ENCODE results near the gene STAU1.

STAU1 gene

DNA sequence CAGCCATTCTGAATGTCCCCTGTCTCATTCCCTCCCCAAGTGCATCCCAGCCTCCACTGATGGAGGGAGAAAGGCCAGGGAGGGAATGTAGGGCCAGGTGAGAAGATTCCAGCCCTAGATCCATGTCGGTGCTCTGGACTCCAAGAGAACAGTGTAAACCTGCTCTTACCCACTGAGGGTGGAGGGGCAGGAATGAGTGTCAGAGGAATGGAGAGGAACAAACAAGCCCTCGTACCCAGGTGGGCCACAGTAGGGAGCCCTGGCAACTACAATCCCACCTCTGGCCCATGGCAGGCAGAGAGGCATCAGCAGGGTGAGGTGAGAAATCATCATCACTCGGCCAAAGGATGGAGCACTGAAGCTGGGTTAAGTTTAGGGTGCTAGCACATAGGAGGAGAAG, 54.6 kb downstream of the STAU1 start:
- TF ChIP-seq CTCF (IDR thresholded peaks at IDR 0.05; ENCODE audit: borderline replicate concordance, control extremely low read depth, extremely low read depth, insufficient read depth, missing control alignments), result no peak
- DNase-seq (ENCODE audit: low spot score), result no peak
- in situ Hi-C loops (cut with MboI; ENCODE audit: low sequenced_read_pairs, unreplicated experiment), result loop anchor here (5.0 kb wide), 1 partner anchor 84 kb away; the partner anchor contains the start of gene DDX27

DNA sequence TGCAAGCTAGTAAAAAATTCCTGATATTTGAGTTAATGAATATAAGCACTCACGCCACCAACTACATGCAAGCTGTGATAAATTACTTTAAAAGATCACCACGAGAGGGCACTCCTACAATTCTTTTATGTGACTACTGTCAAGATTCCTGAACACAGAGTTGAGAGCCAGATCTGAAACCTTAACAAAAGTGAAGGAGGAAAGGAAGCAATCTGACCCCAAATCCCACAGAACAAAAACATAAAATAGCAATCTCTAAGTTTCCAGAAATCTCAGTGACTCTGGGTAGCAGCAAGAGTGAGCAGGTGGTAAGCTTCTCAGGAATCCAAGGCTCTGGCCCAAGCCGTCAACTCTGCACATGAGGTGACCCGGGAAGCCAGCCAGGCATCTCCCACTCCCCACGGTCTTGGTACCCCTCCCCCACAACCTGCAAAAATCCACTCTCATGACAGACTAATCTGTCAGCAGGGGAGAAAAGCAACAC, 55.1 kb downstream of the STAU1 start:
- peak; percentile 15 for TF ChIP-seq CTCF (IDR thresholded peaks at IDR 0.05; ENCODE audit: borderline replicate concordance, control extremely low read depth, extremely low read depth, insufficient read depth, missing control alignments)
- DNase-seq (ENCODE audit: low spot score), result peak; percentile 62
- in situ Hi-C loops (cut with MboI; ENCODE audit: low sequenced_read_pairs, unreplicated experiment), result loop anchor here (5.0 kb wide), 1 partner anchor 84 kb away; the partner anchor contains the start of gene DDX27

DNA sequence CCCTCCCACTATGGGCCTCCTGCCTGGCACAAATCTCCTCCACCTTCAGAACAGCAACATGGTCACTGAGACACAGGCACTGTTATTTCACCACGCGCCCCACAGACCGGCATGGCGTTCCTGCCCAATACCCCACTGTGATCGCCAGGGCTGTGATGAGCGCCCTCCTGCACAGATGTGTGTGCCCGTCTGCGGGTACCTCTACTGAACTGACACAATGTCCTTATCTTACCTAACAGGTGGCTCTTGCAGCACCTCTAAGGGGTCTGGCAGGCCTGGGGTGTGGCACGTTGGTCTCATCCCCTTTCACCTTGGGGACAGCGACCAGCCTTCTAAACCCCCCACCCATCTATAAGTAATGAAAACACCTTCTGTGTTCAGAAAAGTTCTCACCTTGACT, 64.2 kb downstream of the STAU1 start:
- in situ Hi-C loops (cut with MboI; ENCODE audit: low sequenced_read_pairs, unreplicated experiment), result no loop called here
- no peak for TF ChIP-seq CTCF (IDR thresholded peaks at IDR 0.05; ENCODE audit: borderline replicate concordance, control extremely low read depth, extremely low read depth, insufficient read depth, missing control alignments)
- no peak for DNase-seq (ENCODE audit: low spot score)

DNA sequence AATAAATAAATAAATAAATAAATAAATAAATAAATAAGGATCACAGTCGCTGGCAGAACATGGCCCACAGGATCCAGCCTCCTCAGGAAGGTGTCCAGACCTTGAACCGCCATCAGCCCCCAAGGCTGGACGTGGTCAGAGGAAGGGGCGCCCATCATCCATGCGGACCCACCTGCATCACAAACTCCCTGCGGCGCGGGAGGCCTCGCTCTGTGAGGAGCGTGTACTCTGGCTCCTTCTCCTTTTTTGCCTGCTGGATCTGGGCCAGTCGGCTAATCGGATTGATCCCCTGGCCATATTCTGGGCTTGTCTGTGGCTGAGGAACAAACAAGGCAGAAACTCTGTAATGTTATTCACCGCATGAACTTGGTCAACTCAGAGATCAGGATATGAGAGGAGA, 65.2 kb downstream of the STAU1 start:
- no peak for TF ChIP-seq CTCF (IDR thresholded peaks at IDR 0.05; ENCODE audit: borderline replicate concordance, control extremely low read depth, extremely low read depth, insufficient read depth, missing control alignments)
- in situ Hi-C loops (cut with MboI; ENCODE audit: low sequenced_read_pairs, unreplicated experiment), result no loop called here
- DNase-seq (ENCODE audit: low spot score), result no peak

DNA sequence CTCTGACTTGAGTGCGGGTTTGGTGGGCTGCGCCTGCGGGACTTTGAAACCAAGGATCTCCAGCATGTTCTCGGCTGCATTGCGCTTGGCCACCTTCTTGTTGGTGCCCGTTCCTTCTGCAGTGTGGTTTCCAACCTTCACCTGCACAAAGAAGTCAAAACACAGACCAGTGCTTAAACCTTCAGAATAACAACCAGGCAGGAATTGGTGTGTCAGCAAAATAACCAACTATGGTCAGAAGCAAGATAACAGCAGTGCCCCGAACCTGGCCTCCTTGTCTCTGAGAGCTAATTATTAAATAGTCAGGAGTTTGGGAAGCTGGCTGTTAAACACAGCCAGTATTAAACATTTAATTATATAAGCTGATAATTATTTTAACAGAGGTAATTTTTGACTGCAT, 68.1 kb downstream of the STAU1 start:
- DNase-seq (ENCODE audit: low spot score), result no peak
- in situ Hi-C loops (cut with MboI; ENCODE audit: low sequenced_read_pairs, unreplicated experiment), result no loop called here
- TF ChIP-seq CTCF (IDR thresholded peaks at IDR 0.05; ENCODE audit: borderline replicate concordance, control extremely low read depth, extremely low read depth, insufficient read depth, missing control alignments), result no peak

DNA sequence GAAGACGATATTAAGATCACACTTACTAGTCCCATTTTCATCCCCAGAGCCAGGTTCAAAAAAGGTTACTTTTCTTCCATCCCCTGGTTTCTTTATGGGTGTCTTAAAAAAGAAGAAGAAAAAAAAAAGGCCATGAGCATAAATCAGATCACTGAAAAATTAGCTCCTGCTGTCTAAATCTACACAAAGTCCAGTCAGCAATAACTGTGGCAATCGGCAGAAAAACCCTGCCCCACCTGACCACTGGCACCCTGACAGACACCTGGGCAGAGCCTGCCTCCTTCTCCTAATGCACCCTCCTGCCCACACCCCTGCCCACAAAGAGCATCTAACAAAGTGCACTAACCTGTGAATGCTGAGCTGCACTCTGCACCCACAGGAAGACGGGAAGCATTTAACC, 69.8 kb downstream of the STAU1 start:
- in situ Hi-C loops (cut with MboI; ENCODE audit: low sequenced_read_pairs, unreplicated experiment), result no loop called here
- TF ChIP-seq CTCF (IDR thresholded peaks at IDR 0.05; ENCODE audit: borderline replicate concordance, control extremely low read depth, extremely low read depth, insufficient read depth, missing control alignments), result no peak
- DNase-seq (ENCODE audit: low spot score), result no peak

DNA sequence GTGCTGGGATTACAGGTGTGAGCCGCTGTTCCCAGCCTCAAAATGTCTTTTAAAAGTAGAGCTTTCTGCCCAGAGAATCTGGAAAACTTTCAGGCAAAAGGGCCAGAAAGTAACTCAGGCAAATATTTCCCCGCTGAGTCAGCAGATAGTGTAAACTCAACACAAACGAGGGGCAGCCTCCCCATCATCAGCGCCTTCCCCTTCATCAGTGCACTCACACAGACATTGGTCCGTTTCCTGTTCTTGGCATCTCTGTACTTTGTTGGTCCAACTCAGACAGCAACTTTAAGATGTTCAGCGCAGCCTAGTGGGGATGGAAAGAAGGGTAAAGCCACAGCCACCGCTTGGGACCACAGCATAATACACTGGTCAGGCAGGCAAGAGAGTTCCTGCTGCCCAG, 72.6 kb downstream of the STAU1 start:
- no peak for TF ChIP-seq CTCF (IDR thresholded peaks at IDR 0.05; ENCODE audit: borderline replicate concordance, control extremely low read depth, extremely low read depth, insufficient read depth, missing control alignments)
- DNase-seq (ENCODE audit: low spot score), result no peak
- in situ Hi-C loops (cut with MboI; ENCODE audit: low sequenced_read_pairs, unreplicated experiment), result no loop called here
